ENCODE results near the gene RGS6.
"Not testable (repeated sequence)": the region's sequence is repeated elsewhere in the genome, so short reads cannot be mapped to it uniquely, and the experiment has no call there.

The RGS6 gene

DNA sequence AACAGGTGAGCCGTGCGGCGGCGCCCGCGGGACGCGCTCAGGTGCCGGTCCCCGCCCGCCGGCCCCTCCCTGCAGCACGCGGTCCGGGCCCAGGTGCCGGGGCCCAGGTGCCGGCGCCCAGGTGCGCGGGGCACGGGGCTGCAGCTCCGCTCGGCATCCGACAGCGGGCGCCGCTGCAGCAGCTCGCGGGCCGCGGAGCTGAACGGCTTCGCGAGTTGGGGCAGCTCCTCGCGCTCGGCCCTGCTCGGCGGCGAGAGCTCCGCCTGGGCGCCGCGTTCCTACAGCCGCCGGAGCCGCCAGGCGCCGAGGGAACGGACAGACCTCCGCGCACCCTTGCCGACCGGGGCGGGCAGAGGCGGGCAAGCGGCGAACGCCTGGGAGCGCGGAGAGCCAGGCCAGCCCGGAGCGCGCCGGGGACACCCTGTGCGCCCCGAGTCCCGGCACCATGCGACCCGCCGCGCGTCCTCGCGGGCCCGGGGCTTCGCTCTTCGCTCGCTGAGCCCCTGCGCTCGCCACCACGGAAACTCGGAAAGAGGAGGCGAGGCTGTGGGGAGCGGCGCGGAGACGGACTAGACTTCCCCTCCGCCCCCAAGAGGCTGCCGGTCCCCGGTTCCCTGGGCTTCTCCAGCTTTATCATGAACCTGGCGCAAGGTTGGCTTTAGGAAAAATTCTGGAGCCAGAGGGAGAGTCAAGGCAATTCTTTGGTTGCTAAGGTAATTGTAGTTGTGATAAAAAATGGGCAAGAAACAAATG is at the start of gene RGS6:
Gene RGS6 (plus strand): TSS at position 201 of the 753 bp plus-strand sequence.
- FAIRE-seq (no peak), DNase-seq (ENCODE audit: insufficient read length, low spot score) (no peak)

GRCh38 chr14:71883094-71883493 is 49.1 kb upstream of the RGS6 start:
- no peak for TF ChIP-seq POLR2A (IDR thresholded peaks at IDR 0.05; ENCODE audit: low read depth, low read length)
- FAIRE-seq (no peak), DNase-seq (ENCODE audit: insufficient read length, low spot score) (no peak)

More for the DNA sequence above, at the start of gene RGS6:
- no peak for TF ChIP-seq POLR2A (IDR thresholded peaks at IDR 0.05; ENCODE audit: low read depth, low read length)

- no peak for FAIRE-seq
- no peak for DNase-seq (ENCODE audit: insufficient read length, low spot score)
- no peak for TF ChIP-seq POLR2A (IDR thresholded peaks at IDR 0.05; ENCODE audit: low read depth, low read length)
These were observed 46.9 kb upstream of the RGS6 start for GRCh38 chr14:71885301-71885700.

DNA sequence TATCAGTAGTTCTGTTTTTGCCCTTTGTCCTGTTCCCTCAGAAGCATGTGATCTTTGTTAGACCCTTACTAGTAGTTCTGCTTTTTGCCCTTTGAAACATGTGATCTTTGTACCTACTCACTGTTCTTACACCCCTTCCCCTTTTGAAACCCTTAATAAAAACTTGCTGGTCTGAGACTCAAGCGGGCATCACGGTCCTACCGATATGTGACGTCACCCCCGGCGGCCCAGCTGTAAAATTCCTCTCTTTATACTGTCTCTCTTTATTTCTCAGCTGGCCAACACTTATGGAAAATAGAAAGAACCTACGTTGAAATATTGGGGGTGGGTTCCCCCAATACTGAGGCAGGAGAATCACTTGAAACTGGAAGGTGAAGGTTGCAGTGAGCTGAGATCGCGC is 44.4 kb upstream of the RGS6 start:
- FAIRE-seq; DNase-seq (ENCODE audit: insufficient read length, low spot score): not testable (repeated sequence)

- FAIRE-seq (no peak), DNase-seq (ENCODE audit: insufficient read length, low spot score) (no peak)
- TF ChIP-seq POLR2A (IDR thresholded peaks at IDR 0.05; ENCODE audit: low read depth, low read length) = no peak
These were observed 41.7 kb upstream of the RGS6 start for GRCh38 chr14:71890541-71890940.

- FAIRE-seq (no peak), DNase-seq (ENCODE audit: insufficient read length, low spot score) (no peak)
- no peak for TF ChIP-seq POLR2A (IDR thresholded peaks at IDR 0.05; ENCODE audit: low read depth, low read length)
These were observed 41.0 kb upstream of the RGS6 start for GRCh38 chr14:71891185-71891584.

GRCh38 chr14:71891970-71892369 is 40.3 kb upstream of the RGS6 start:
- TF ChIP-seq POLR2A (IDR thresholded peaks at IDR 0.05; ENCODE audit: low read depth, low read length) = no peak
- FAIRE-seq (no peak), DNase-seq (ENCODE audit: insufficient read length, low spot score) (no peak)

GRCh38 chr14:71905031-71905430 is 27.2 kb upstream of the RGS6 start:
- DNase-seq (ENCODE audit: insufficient read length, low spot score) (no peak), FAIRE-seq (no peak)
- no peak for TF ChIP-seq POLR2A (IDR thresholded peaks at IDR 0.05; ENCODE audit: low read depth, low read length)

DNA sequence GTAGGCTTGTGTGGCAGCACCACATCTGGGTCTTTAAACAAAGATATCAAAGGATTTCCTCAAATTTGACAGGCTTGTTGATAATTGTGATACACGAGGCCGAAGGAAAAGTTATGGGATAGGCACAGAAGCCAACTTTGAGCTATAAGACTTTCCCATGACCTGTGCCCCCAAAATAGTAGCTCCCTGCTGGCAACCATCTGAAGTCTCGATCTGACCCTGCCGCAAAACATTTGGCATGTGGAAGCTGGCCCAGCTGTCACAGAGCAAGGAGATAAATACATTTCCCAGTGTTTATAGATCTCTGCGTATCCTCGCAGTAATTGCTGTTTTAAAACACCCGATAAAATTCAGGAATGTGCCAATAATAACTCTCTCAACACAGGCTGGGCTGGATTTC is 26.4 kb upstream of the RGS6 start:
- no peak for DNase-seq (ENCODE audit: insufficient read length, low spot score)
- TF ChIP-seq POLR2A (IDR thresholded peaks at IDR 0.05; ENCODE audit: low read depth, low read length) = no peak
- no peak for FAIRE-seq

DNA sequence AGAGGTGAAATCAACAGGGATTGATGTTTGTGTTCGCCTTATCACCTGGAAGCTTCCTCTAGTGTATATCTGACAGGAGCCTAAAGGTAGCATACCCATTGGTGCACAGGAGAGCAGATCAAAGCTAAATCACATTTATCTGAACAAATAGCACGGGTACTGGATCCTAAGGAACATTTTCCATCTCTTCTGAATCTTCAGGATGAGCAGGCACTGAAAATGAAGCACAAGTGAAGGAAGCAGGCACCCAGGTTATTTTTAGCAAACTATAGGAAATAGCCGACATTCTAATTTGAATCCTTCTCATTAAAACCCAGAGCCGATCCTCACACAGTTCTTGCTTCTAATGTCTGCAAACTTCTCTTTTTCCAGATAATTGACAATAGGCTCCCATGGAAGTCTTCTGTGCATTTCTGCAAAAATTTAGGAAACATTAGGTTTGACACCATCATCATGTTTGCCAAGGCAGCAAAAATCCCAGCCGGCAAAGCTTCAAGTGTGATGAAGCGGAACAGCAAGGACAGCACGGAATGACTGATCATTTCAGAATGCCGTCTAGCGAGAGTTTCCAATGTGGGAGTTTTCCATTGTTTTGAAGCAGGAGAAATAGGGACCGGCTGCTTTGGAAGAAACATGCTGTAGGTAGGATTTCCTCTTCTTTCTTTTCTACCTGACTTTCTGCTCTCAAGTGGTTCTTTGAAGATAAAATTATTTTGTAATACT is 24.3 kb upstream of the RGS6 start:
- FAIRE-seq (no peak), DNase-seq (ENCODE audit: insufficient read length, low spot score) (no peak)
- TF ChIP-seq POLR2A (IDR thresholded peaks at IDR 0.05; ENCODE audit: low read depth, low read length) = no peak

DNA sequence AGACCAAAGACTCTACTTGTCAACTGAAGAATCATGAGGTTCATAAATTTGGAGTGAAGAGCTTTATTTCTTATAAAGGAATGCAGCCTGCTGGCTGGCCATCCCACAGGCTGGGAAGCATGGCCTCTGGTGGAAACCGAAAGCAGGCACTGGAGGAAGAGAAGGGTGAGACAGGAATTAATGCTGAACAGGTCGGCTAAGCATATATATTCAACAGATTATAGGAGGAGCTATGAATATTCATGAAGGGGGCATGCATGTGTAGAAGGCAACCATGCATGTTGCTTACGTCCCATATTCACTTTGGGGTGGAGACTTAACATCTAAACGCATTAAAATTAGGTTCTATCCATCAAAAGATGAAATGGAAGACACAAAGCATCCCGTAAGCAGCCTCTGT is 20.6 kb upstream of the RGS6 start:
- no peak for TF ChIP-seq POLR2A (IDR thresholded peaks at IDR 0.05; ENCODE audit: low read depth, low read length)
- DNase-seq (ENCODE audit: insufficient read length, low spot score) (no peak), FAIRE-seq (no peak)

- FAIRE-seq (no peak), DNase-seq (ENCODE audit: insufficient read length, low spot score) (no peak)
- no peak for TF ChIP-seq POLR2A (IDR thresholded peaks at IDR 0.05; ENCODE audit: low read depth, low read length)
These were observed 18.9 kb upstream of the RGS6 start for GRCh38 chr14:71913342-71913741.

DNA sequence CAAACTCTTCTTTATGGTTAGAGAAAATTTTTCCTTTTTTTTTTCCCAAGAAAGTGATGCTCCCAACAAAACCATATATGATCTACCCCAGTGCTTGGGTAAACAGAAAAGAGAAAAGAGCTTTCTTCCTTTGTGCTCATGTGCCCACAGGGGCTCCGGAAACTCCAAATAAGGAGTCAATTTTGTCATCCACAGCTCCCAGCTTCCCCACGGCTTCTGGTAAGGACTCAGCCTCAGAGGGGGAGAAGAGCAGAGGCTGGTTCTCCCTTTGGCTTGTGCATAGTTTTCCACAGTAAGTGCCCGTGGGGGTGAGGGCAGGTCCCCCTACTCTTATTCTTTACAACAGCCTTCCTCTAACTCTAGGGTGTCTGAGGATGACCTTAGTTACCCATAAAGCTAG is 13.3 kb upstream of the RGS6 start:
- FAIRE-seq = no peak
- DNase-seq (ENCODE audit: insufficient read length, low spot score) = no peak
- no peak for TF ChIP-seq POLR2A (IDR thresholded peaks at IDR 0.05; ENCODE audit: low read depth, low read length)

DNA sequence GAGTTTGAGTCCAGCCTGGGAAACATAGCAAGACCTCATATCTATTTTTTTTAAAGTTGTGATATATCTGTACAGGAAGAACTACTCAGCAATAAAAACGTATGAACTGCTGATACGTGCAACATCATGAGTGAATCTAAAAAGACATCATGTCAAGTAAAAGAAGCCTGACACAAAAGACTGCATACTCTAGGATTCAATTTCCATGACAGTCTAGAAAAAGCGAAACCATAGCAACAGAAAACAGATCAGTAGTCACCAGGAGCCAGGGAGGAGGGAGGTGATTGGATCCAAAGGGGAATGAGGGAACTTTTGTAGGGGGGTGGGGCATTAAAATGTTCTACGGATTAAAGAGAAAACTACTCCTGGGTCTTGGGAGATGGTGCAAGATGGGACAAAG is 8.7 kb upstream of the RGS6 start:
- TF ChIP-seq POLR2A (IDR thresholded peaks at IDR 0.05; ENCODE audit: low read depth, low read length) = no peak
- FAIRE-seq (no peak), DNase-seq (ENCODE audit: insufficient read length, low spot score) (no peak)
